ENCODE results near the gene NEURL4.

DNA sequence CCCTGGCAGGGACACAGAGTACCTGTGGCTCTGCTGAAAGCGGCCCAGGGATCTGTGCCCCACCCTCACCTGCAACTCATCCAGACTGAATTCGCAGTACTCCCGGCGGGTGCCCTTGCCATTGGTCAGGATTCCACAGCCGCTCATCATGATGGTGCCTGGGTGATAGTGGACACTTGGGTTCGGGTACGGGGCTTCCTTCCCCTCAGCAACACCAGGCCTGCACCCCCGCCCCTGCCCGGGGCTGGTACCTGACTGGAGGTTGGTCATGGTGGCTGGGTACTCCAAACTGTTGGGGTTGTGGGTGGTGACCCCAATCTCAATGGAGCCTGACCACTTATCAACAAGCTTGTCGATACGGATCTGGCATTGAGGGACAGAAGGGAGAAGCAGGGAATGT is 2.9 kb downstream of the NEURL4 start:
- TF ChIP-seq, protein P1, sequence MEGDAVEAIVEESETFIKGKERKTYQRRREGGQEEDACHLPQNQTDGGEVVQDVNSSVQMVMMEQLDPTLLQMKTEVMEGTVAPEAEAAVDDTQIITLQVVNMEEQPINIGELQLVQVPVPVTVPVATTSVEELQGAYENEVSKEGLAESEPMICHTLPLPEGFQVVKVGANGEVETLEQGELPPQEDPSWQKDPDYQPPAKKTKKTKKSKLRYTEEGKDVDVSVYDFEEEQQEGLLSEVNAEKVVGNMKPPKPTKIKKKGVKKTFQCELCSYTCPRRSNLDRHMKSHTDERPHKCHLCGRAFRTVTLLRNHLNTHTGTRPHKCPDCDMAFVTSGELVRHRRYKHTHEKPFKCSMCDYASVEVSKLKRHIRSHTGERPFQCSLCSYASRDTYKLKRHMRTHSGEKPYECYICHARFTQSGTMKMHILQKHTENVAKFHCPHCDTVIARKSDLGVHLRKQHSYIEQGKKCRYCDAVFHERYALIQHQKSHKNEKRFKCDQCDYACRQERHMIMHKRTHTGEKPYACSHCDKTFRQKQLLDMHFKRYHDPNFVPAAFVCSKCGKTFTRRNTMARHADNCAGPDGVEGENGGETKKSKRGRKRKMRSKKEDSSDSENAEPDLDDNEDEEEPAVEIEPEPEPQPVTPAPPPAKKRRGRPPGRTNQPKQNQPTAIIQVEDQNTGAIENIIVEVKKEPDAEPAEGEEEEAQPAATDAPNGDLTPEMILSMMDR (IDR thresholded peaks at IDR 0.05): no peak
- TF ChIP-seq POLR2A (IDR thresholded peaks at IDR 0.05): no peak

All from esophagus squamous epithelium (tissue), 4 donors.